GM19043 (cell line): Measurements from ENCODE around the gene ITGB1BP1.
"Not testable (repeated sequence)": the region's sequence is repeated elsewhere in the genome, so short reads cannot be mapped to it uniquely, and the experiment has no call there.

ENCODE experiments used
- ATAC-seq: cut with Tn5 transposase; IDR thresholded peaks from one replicate; pipeline ENCODE4 v1.9.1; 2021; ENCODE audit warnings: low read depth; ENCODE audit not compliant: unreplicated experiment

ITGB1BP1 gene

GRCh38 chr2:9401646-9402371, 21.5 kb downstream of the ITGB1BP1 start:
- ATAC-seq: no peak

- ATAC-seq: no peak
Observed at GRCh38 chr2:9401059-9401547, 22.2 kb downstream of the ITGB1BP1 start.

- no peak for ATAC-seq
Observed at GRCh38 chr2:9400268-9401058, 22.9 kb downstream of the ITGB1BP1 start.

GRCh38 chr2:9398881-9399780, 24.2 kb downstream of the ITGB1BP1 start:
- no peak for ATAC-seq

- not testable (repeated sequence) for ATAC-seq
Observed at GRCh38 chr2:9398251-9398650, 25.1 kb downstream of the ITGB1BP1 start.

- ATAC-seq: no peak
Observed at GRCh38 chr2:9397201-9397600, 26.1 kb downstream of the ITGB1BP1 start.

GRCh38 chr2:9394816-9395215, 28.5 kb downstream of the ITGB1BP1 start:
- no peak for ATAC-seq

GRCh38 chr2:9392898-9393765, 30.2 kb downstream of the ITGB1BP1 start:
- ATAC-seq: no peak

- no peak for ATAC-seq
Observed at GRCh38 chr2:9391961-9392720, 31.2 kb downstream of the ITGB1BP1 start.

- ATAC-seq: no peak
Observed at GRCh38 chr2:9390991-9391390, 32.3 kb downstream of the ITGB1BP1 start.

GRCh38 chr2:9390151-9390850, 33.0 kb downstream of the ITGB1BP1 start:
- no peak for ATAC-seq

GRCh38 chr2:9388950-9389911, 34.1 kb downstream of the ITGB1BP1 start:
- no peak for ATAC-seq

- ATAC-seq: no peak
Observed at GRCh38 chr2:9388199-9388681, 35.1 kb downstream of the ITGB1BP1 start.

GRCh38 chr2:9385841-9386240, 37.5 kb downstream of the ITGB1BP1 start:
- no peak for ATAC-seq

- no peak for ATAC-seq
Observed at GRCh38 chr2:9384521-9384920, 38.8 kb downstream of the ITGB1BP1 start.

GRCh38 chr2:9382604-9383235, 40.6 kb downstream of the ITGB1BP1 start:
- no peak for ATAC-seq
